GM19455 (cell line): ENCODE results near the gene REM1.
"Not testable (repeated sequence)": the region's sequence is repeated elsewhere in the genome, so short reads cannot be mapped to it uniquely, and the experiment has no call there.

ENCODE experiments used
- ATAC-seq: cut with Tn5 transposase; IDR thresholded peaks from one replicate; pipeline ENCODE4 v1.9.1; 2021; ENCODE audit not compliant: unreplicated experiment

REM1 gene

GRCh38 chr20:31474758-31475427, at the start of gene REM1, which contains the start of gene DEFB124:
REM1 (plus strand) TSS chr20:31475288; CDS start chr20:31476446, 1,158 bp downstream.
DEFB124 (minus strand) TSS chr20:31475127; CDS start chr20:31473013, 2,114 bp downstream.
- ATAC-seq = no peak

- ATAC-seq = no peak
Observed at GRCh38 chr20:31425797-31426196, 49.3 kb upstream of the REM1 start.

DNA sequence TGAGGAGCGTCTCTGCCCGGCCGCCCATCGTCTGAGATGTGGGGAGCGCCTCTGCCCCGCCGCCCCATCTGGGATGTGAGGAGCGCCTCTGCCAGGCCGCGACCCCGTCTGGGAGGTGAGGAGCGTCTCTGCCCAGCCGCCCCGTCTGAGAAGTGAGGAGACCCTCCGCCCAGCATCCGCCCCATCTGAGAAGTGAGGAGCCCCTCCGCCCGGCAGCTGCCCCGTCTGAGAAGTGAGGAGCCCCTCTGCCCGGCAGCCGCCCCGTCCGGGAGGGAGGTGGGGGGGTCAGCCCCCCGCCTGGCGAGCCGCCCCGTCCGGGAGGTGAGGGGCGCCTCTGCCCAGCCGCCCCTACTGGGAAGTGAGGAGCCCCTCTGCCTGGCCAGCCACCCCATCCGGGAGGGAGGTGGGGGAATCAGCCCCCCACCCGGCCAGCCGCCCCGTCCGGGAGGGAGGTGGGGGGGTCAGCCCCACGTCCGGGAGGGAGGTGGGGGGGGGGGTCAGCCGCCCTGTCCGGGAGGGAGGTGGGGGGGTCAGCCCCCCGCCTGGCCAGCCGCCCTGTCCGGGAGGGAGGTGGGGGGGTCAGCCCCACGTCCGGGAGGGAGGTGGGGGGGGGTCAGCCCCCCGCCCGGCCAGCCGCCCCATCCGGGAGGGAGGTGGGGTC, 48.1 kb upstream of the REM1 start:
- not testable (repeated sequence) for ATAC-seq

DNA sequence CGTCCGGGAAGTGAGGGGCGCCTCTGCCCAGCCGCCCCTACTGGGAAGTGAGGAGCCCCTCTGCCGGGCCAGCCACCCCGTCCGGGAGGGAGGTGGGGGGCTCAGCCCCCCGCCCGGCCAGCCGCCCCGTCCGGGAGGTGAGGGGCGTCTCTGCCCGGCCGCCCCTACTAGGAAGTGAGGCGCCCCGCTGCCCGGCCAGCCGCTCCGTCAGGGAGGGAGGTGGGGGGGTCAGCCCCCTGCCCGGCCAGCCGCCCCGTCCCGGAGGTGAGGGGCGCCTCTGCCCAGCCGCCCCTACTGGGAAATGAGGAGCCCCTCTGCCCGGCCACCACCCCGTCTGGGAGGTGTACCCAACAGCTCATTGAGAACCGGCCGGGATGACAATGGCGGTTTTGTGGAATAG, 47.5 kb upstream of the REM1 start:
- not testable (repeated sequence) for ATAC-seq

- no peak for ATAC-seq
Observed at GRCh38 chr20:31430568-31431115, 44.4 kb upstream of the REM1 start.

DNA sequence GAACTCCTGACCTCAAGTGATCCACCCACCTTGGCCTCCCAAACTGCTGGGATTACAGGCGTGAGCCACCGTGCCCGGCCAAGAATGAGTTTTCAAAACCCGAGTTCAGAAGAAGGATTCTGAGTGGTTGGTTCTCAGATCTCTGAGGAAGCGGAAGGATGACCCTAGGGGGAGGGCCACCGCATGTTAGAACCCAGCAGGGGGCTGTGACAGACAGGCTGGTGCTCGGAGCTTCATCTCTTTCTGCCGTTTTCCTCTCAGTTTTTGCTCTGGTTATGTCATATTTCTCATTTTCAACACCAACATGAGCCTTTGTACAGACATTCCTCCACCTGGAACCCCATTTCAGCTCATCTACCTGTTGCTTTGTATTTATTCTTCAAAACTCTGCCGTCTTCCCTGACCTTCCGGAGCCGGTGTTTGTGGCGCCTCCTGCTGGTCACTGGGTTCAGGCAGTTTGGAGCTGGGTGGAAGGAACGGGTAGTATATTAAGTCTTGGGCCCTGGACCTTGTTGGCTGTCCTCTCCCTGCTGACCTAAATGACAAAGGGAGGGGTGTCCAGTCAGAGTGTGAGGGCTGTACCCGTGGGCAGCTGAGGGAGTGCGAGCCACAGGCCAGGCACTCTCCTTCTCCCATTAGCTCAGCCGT, 35.0 kb upstream of the REM1 start, which contains the start of gene DEFB123:
TSS of gene DEFB123 (plus strand) at position 621 of the 648 bp plus-strand sequence. CDS start 67 bp downstream, outside the sequence.
- ATAC-seq = no peak

GRCh38 chr20:31446084-31446819, 28.8 kb upstream of the REM1 start:
- no peak for ATAC-seq

GRCh38 chr20:31449511-31450414, 25.3 kb upstream of the REM1 start:
- ATAC-seq = no peak

GRCh38 chr20:31452575-31452974, 22.5 kb upstream of the REM1 start:
- no peak for ATAC-seq

DNA sequence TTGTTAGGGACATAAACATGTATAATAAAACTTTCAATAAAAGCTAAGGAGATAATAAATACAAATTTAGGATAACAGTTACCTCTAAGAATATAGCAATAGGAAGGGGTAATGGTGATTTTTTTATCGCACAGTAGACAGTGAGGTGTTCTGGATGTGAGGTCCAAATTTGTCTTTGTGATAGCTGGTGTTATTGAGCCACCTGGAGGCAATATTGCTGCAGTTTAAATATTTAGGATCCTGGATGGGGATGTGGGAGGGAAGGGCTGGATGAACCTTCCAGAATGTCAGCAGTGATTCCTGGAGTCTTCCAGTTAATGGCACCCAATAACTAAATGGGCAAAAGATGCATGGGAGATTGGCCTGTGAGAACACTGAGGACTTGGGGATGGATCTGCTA, 20.7 kb upstream of the REM1 start:
- ATAC-seq = no peak

DNA sequence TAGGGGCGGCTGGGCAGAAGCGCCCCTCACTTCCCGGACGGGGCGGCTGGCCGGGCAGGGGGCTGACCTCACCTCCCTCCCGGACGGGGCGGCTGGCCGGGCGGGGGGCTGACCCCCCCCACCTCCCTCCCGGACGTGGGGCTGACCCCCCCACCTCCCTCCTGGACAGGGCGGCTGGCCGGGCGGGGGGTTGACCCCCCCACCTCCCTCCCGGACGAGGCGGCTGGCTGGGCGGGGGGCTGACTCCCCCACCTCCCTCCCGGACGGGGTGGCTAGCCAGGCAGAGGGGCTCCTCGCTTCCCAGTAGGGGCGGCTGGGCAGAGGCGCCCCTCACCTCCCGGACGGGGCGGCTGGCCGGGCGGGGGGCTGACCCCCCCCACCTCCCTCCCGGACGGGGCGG, 4.1 kb upstream of the REM1 start:
- not testable (repeated sequence) for ATAC-seq

GRCh38 chr20:31472395-31473330, 2.4 kb upstream of the REM1 start:
- no peak for ATAC-seq

DNA sequence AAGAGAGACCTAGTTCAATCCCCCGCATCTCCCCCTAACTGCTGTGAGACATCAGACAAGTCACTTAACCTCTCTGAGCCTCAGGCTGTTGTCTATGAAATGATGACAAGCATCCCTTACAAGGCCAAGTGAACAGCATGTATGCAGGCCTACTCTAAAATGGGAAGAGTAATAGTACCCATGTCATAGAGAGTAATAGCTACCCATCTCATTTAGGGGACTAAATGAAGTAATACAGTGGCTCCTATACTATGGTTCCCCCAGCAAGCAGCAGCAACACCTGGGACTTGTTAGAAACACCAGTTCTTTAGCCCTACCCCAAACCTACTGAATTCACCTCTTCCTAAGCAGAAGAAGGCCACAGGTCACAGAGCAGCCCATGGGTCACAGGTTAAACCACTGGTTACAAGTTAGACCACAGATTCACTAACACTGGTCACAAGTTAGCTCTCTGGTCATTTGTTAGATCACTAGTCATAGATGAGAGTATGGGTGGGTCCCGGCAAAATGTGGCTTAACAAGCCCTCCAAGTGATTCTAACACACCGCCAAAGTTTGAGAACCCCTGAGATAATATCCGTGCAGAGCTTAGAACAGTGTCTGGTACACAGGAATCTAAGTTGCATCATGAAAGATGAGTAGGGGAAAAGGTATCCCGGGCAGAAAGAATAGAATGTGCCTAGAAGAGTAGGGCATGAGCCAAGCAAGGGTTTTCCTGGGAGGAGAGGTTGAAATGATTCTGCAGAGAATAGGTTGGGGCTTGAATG, 1.6 kb upstream of the REM1 start:
- peak; percentile 24 for ATAC-seq

DNA sequence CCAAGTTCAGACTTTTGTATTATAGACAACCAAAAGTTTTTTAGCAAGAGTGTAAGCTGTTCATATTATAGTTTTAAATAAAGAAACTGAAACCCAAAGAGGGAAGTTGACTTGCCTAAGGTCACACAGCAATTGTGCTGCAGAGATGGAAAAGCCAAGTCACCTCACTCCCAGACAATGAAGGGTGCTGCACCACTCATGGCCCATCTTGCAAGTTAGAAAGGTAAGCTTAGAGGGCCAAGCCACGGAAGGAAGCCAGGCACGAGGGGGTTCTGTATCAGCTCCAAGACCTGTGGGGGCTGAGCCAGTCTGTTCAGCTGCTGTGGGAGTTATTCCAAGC, 1.0 kb upstream of the REM1 start:
- peak; percentile 69 for ATAC-seq

DNA sequence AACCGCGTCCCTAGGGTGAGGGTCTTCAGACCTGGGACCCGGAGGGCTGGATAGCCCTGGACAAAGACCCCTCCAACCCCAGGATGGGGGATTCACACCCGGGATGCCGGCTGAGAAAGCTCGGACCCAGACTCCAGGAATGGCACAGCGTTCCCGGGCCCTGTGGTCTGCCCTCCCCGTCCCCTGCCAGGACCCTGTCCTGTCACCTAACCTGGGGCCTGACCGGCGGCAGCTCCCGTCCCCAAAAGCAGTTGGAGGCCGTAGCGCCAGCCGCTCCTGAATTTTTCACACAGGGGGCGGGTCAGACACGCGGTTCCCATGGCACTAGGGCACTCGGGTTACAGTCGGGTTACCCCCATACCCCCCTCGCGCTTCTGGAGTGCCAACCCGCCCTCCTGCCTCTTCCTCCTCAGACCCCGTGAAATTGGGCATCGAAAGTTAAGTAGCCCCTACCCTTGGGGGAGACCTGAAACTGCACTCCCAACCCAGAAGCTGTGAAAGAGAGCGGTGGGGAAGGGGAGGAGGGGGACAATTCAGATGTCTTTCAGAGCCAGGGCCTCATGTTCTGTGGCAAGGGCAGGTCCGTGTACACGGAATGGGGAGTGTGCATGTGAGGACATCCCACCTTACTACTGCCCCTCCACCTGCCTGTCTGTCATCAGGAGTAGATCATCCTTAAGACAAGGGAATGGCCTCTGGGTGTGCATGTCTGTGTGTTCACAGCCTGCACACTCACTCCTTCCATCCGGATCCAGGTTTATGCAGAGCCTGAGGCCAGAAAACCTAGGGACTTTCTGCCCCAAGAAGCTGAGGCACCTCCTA, 595 bp downstream of the REM1 start:
- no peak for ATAC-seq

GRCh38 chr20:31476294-31476585, 1.2 kb downstream of the REM1 start:
- ATAC-seq = no peak

- ATAC-seq = no peak
Observed at GRCh38 chr20:31476643-31477215, 1.6 kb downstream of the REM1 start.
